ENCODE measurements around the gene CACNA1E. TPM values are rescaled to one million over a fixed set of nuclear protein-coding genes. Genes with fewer than 3 reads are reported as not detected.
"Not testable (repeated sequence)": the region's sequence is repeated elsewhere in the genome, so short reads cannot be mapped to it uniquely, and the experiment has no call there.

CACNA1E gene
- polyA plus RNA-seq, 4 donors = 0.07 to 0.46 TPM; not detected in 2

GRCh38 chr1:181531951-181532600, 48.8 kb downstream of the CACNA1E start:
- no peak for FAIRE-seq
- peak overlapping the region in 2 of 3 donors; percentile 1 to 55 for H3K27ac ChIP-seq (ENCODE audit: low read depth in 1 of 3, low read length in 2 of 3)

DNA sequence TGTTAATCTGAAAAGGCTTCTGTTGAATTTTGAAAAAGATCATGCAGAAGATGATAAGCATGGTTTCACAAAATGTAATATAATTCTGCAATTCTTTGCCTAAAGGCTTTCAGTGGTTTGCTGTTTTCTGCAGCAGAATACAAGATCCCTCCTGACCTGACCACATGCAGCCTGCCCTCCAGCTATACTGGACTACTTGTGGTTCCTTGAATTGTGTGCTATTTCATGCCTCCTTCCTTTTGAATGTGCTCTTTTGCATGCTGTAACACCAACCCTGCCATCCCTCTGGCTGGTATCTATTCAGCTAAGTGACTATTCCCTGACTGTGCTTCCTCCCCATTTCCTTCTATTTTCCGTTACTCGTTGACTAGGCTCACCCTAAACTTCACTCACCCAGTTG, 55.5 kb downstream of the CACNA1E start:
- H3K36me3 ChIP-seq (ENCODE audit: control insufficient read depth in 3 of 3, insufficient read depth in 2 of 3, low read depth in 1 of 3, low read length in 3 of 3) = no peaks in the 10 kb centered on the region
- H3K9me3 ChIP-seq (ENCODE audit: control insufficient read depth in 2 of 2, insufficient read depth in 1 of 2, low read depth in 1 of 2, low read length in 1 of 2) = no peaks in the 10 kb centered on the region
- FAIRE-seq = no peak
- 65 to 87% (median 85%) methylated on average over 2 of the region's 2 CpGs for WGBS, 3 donors
- no peaks in the 10 kb centered on the region for H3K4me1 ChIP-seq (ENCODE audit: control insufficient read depth in 3 of 3, insufficient read depth in 2 of 3, low read depth in 1 of 3, low read length in 2 of 3)
- H3K27me3 ChIP-seq (ENCODE audit: control insufficient read depth in 3 of 3, insufficient read depth in 3 of 3, low read length in 3 of 3) = no peaks in the 10 kb centered on the region
- H3K27ac ChIP-seq (ENCODE audit: low read depth in 1 of 3, low read length in 2 of 3) = no peak overlapping the region
- no peak overlapping the region for H3K4me3 ChIP-seq (ENCODE audit: low read depth in 1 of 3, low read length in 3 of 3)
- no peak for DNase-seq

More at GRCh38 chr1:181531951-181532600, 48.8 kb downstream of the CACNA1E start:
- H3K4me3 ChIP-seq (ENCODE audit: low read depth in 1 of 3, low read length in 3 of 3) = no peak overlapping the region
- WGBS, 3 donors = 75 to 80% (median 75%) methylated on average over 3 of the region's 3 CpGs
- H3K27me3 ChIP-seq (ENCODE audit: control insufficient read depth in 3 of 3, insufficient read depth in 3 of 3, low read length in 3 of 3) = no peaks in the 10 kb centered on the region
- peaks cover 0 to 2% (median 0%) of the 10 kb centered on the region in 3 donors for H3K4me1 ChIP-seq (ENCODE audit: control insufficient read depth in 3 of 3, insufficient read depth in 2 of 3, low read depth in 1 of 3, low read length in 2 of 3)
- no peaks in the 10 kb centered on the region for H3K36me3 ChIP-seq (ENCODE audit: control insufficient read depth in 3 of 3, insufficient read depth in 2 of 3, low read depth in 1 of 3, low read length in 3 of 3)
- H3K9me3 ChIP-seq (ENCODE audit: control insufficient read depth in 2 of 2, insufficient read depth in 1 of 2, low read depth in 1 of 2, low read length in 1 of 2) = peaks cover 0 to 16% of the 10 kb centered on the region in 2 donors
- peak in 1 of 2 donors; percentile 71 for DNase-seq

GRCh38 chr1:181541458-181541857, 58.1 kb downstream of the CACNA1E start:
- no peak for FAIRE-seq
- Histone ChIP-seq H3K4me3 (ENCODE audit: low read depth in 1 of 3, low read length in 3 of 3) (no peak overlapping the region), H3K27me3 (ENCODE audit: control insufficient read depth in 3 of 3, insufficient read depth in 3 of 3, low read length in 3 of 3) (peaks cover 0 to 6% (median 0%) of the 10 kb centered on the region in 3 donors), H3K9me3 (ENCODE audit: control insufficient read depth in 2 of 2, insufficient read depth in 1 of 2, low read depth in 1 of 2, low read length in 1 of 2) (no peaks in the 10 kb centered on the region), H3K36me3 (ENCODE audit: control insufficient read depth in 3 of 3, insufficient read depth in 2 of 3, low read depth in 1 of 3, low read length in 3 of 3) (no peaks in the 10 kb centered on the region), H3K4me1 (ENCODE audit: control insufficient read depth in 3 of 3, insufficient read depth in 2 of 3, low read depth in 1 of 3, low read length in 2 of 3) (no peaks in the 10 kb centered on the region), H3K27ac (ENCODE audit: low read depth in 1 of 3, low read length in 2 of 3) (no peak overlapping the region)
- DNase-seq = no peak
- WGBS, 3 donors = 76 to 80% (median 78%) methylated on average over 5 of the region's 5 CpGs

DNA sequence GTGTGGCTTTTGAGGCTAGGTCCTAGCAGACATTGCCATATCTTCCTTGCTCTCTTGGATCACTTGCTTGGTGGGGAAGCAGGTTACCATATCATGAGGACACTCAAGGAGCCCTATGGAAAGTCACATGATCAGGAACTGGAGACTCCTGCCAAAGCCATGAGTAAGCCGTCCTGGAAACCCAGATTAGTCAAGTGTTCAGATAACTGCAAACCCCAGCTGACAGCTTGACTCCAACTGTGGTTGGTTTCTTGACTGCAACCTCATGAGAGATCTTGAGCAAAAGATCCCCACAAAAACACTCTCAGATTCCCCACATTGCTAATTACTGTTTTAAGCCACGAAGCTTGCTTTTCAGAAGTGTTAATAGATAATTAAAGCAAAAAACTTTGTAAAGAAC, 58.6 kb downstream of the CACNA1E start:
- Histone ChIP-seq H3K4me3 (ENCODE audit: low read depth in 1 of 3, low read length in 3 of 3) (no peak overlapping the region), H3K27me3 (ENCODE audit: control insufficient read depth in 3 of 3, insufficient read depth in 3 of 3, low read length in 3 of 3) (peaks cover 0 to 6% (median 0%) of the 10 kb centered on the region in 3 donors), H3K27ac (ENCODE audit: low read depth in 1 of 3, low read length in 2 of 3) (no peak overlapping the region), H3K36me3 (ENCODE audit: control insufficient read depth in 3 of 3, insufficient read depth in 2 of 3, low read depth in 1 of 3, low read length in 3 of 3) (no peaks in the 10 kb centered on the region), H3K9me3 (ENCODE audit: control insufficient read depth in 2 of 2, insufficient read depth in 1 of 2, low read depth in 1 of 2, low read length in 1 of 2) (no peaks in the 10 kb centered on the region), H3K4me1 (ENCODE audit: control insufficient read depth in 3 of 3, insufficient read depth in 2 of 3, low read depth in 1 of 3, low read length in 2 of 3) (no peaks in the 10 kb centered on the region)
- no peak for FAIRE-seq
- 49 to 65% (median 62%) methylated on average over 2 of the region's 2 CpGs for WGBS, 3 donors
- DNase-seq = peak in 1 of 2 donors; percentile 19

GRCh38 chr1:181542406-181542805, 59.1 kb downstream of the CACNA1E start:
- not testable (repeated sequence) for FAIRE-seq

DNA sequence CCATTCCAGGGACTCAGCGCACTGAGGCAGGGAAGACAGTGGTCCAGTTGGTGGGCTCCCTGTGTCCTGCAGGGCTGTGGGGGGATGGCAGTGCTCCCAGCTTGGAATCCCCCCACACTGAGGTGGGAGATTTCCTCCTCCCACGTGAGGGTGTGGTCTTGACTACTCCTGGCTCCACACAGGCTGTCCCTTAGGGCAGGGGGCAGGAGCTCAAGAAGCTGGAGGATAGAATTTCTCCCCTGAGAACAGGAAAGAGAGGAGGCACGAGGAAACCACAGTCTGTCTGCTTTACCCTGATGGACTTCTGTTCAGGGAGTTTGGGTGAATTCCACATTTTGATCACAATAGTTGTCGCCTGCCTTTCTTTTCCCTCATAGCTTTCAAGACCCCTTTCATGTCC, 62.1 kb downstream of the CACNA1E start:
- H3K4me1 ChIP-seq (ENCODE audit: control insufficient read depth in 3 of 3, insufficient read depth in 2 of 3, low read depth in 1 of 3, low read length in 2 of 3) = no peaks in the 10 kb centered on the region
- H3K9me3 ChIP-seq (ENCODE audit: control insufficient read depth in 2 of 2, insufficient read depth in 1 of 2, low read depth in 1 of 2, low read length in 1 of 2) = no peaks in the 10 kb centered on the region
- H3K36me3 ChIP-seq (ENCODE audit: control insufficient read depth in 3 of 3, insufficient read depth in 2 of 3, low read depth in 1 of 3, low read length in 3 of 3) = no peaks in the 10 kb centered on the region
- peaks cover 0 to 6% (median 0%) of the 10 kb centered on the region in 3 donors for H3K27me3 ChIP-seq (ENCODE audit: control insufficient read depth in 3 of 3, insufficient read depth in 3 of 3, low read length in 3 of 3)
- no peak for FAIRE-seq
- no peak for DNase-seq
- 31 to 46% (median 44%) methylated on average over 4 of the region's 4 CpGs for WGBS, 3 donors
- H3K4me3 ChIP-seq (ENCODE audit: low read depth in 1 of 3, low read length in 3 of 3) = no peak overlapping the region
- no peak overlapping the region for H3K27ac ChIP-seq (ENCODE audit: low read depth in 1 of 3, low read length in 2 of 3)

More at GRCh38 chr1:181542406-181542805, 59.1 kb downstream of the CACNA1E start:
- not testable (repeated sequence) for H3K4me1 ChIP-seq (ENCODE audit: control insufficient read depth in 3 of 3, insufficient read depth in 2 of 3, low read depth in 1 of 3, low read length in 2 of 3); H3K27me3 ChIP-seq (ENCODE audit: control insufficient read depth in 3 of 3, insufficient read depth in 3 of 3, low read length in 3 of 3); H3K36me3 ChIP-seq (ENCODE audit: control insufficient read depth in 3 of 3, insufficient read depth in 2 of 3, low read depth in 1 of 3, low read length in 3 of 3); H3K4me3 ChIP-seq (ENCODE audit: low read depth in 1 of 3, low read length in 3 of 3); H3K9me3 ChIP-seq (ENCODE audit: control insufficient read depth in 2 of 2, insufficient read depth in 1 of 2, low read depth in 1 of 2, low read length in 1 of 2); H3K27ac ChIP-seq (ENCODE audit: low read depth in 1 of 3, low read length in 2 of 3); DNase-seq
- 69 to 74% (median 70%) methylated on average over 4 of the region's 4 CpGs for WGBS, 3 donors

DNA sequence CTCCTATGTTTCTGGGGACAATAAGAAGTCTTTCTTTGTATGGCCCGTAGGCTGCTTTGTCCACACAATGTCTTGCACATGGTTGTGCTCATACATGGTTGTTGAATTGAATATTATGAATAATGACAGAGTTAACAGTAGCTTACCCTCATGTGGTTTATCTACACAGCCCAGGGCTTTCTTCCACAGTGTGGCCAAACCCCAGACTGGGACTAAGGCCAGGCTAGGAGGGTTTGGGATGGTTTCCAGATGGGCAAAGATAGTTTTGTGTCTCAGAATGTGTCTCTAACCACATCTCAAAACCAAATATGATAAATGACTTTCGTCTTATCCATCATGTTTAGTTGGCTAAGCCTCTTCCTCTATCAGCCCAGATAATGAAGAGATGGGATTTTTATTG, 65.2 kb downstream of the CACNA1E start:
- no peak overlapping the region for H3K4me3 ChIP-seq (ENCODE audit: low read depth in 1 of 3, low read length in 3 of 3)
- no peaks in the 10 kb centered on the region for H3K4me1 ChIP-seq (ENCODE audit: control insufficient read depth in 3 of 3, insufficient read depth in 2 of 3, low read depth in 1 of 3, low read length in 2 of 3)
- WGBS, 3 donors = 80 to 84% (median 80%) methylated on average over 2 of the region's 2 CpGs
- no peaks in the 10 kb centered on the region for H3K36me3 ChIP-seq (ENCODE audit: control insufficient read depth in 3 of 3, insufficient read depth in 2 of 3, low read depth in 1 of 3, low read length in 3 of 3)
- no peaks in the 10 kb centered on the region for H3K9me3 ChIP-seq (ENCODE audit: control insufficient read depth in 2 of 2, insufficient read depth in 1 of 2, low read depth in 1 of 2, low read length in 1 of 2)
- H3K27ac ChIP-seq (ENCODE audit: low read depth in 1 of 3, low read length in 2 of 3) = no peak overlapping the region
- DNase-seq (no peak), FAIRE-seq (no peak)
- H3K27me3 ChIP-seq (ENCODE audit: control insufficient read depth in 3 of 3, insufficient read depth in 3 of 3, low read length in 3 of 3) = peaks cover 0 to 6% (median 2%) of the 10 kb centered on the region in 3 donors

- FAIRE-seq (no peak), DNase-seq (no peak)
- Histone ChIP-seq H3K4me3 (ENCODE audit: low read depth in 1 of 3, low read length in 3 of 3) (no peak overlapping the region), H3K27me3 (ENCODE audit: control insufficient read depth in 3 of 3, insufficient read depth in 3 of 3, low read length in 3 of 3) (peaks cover 0 to 2% (median 0%) of the 10 kb centered on the region in 3 donors), H3K27ac (ENCODE audit: low read depth in 1 of 3, low read length in 2 of 3) (no peak overlapping the region), H3K36me3 (ENCODE audit: control insufficient read depth in 3 of 3, insufficient read depth in 2 of 3, low read depth in 1 of 3, low read length in 3 of 3) (no peaks in the 10 kb centered on the region), H3K4me1 (ENCODE audit: control insufficient read depth in 3 of 3, insufficient read depth in 2 of 3, low read depth in 1 of 3, low read length in 2 of 3) (no peaks in the 10 kb centered on the region), H3K9me3 (ENCODE audit: control insufficient read depth in 2 of 2, insufficient read depth in 1 of 2, low read depth in 1 of 2, low read length in 1 of 2) (no peaks in the 10 kb centered on the region)
- 46 to 65% (median 61%) methylated on average over 6 of the region's 6 CpGs for WGBS, 3 donors
Observed at GRCh38 chr1:181551249-181551648, 67.9 kb downstream of the CACNA1E start.

GRCh38 chr1:181551754-181552153, 68.4 kb downstream of the CACNA1E start:
- H3K4me1 ChIP-seq (ENCODE audit: control insufficient read depth in 3 of 3, insufficient read depth in 2 of 3, low read depth in 1 of 3, low read length in 2 of 3) = no peaks in the 10 kb centered on the region

More at GRCh38 chr1:181551754-181552153, 68.4 kb downstream of the CACNA1E start:
- no peak overlapping the region for H3K27ac ChIP-seq (ENCODE audit: low read depth in 1 of 3, low read length in 2 of 3)
- FAIRE-seq (no peak), DNase-seq (no peak)
- 59 to 64% (median 60%) methylated on average over 3 of the region's 3 CpGs for WGBS, 3 donors
- H3K4me3 ChIP-seq (ENCODE audit: low read depth in 1 of 3, low read length in 3 of 3) = no peak overlapping the region
- no peaks in the 10 kb centered on the region for H3K9me3 ChIP-seq (ENCODE audit: control insufficient read depth in 2 of 2, insufficient read depth in 1 of 2, low read depth in 1 of 2, low read length in 1 of 2)
- peaks cover 0 to 2% (median 0%) of the 10 kb centered on the region in 3 donors for H3K27me3 ChIP-seq (ENCODE audit: control insufficient read depth in 3 of 3, insufficient read depth in 3 of 3, low read length in 3 of 3)
- no peaks in the 10 kb centered on the region for H3K36me3 ChIP-seq (ENCODE audit: control insufficient read depth in 3 of 3, insufficient read depth in 2 of 3, low read depth in 1 of 3, low read length in 3 of 3)
